ENCODE measurements around the gene TMEM143.
"Not testable (repeated sequence)": the region's sequence is repeated elsewhere in the genome, so short reads cannot be mapped to it uniquely, and the experiment has no call there.

The TMEM143 gene

DNA sequence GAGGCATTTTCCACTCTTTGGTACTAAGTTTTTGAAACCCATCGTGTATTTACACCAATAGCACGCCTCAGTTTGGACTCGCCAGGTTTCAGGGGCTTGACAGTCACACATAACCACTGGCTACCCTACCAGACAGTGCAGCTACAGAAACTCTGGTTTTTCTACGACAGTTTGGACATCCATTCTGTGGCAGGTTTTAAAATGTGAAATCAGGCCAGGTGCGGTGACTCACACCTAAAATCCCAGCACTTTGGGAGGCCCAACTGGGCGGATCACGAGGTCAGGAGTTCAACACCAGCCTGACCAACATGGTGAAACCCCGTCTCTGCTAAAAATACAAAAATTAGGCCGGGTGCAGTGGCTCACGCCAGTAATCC is 14.4 kb upstream of the TMEM143 start:
- POLR2A ChIA-PET (ENCODE audit: low non-redundant PET) = interaction anchor here (0.6 kb wide), 1 partner anchor 241 kb away, joined by 3 read pairs; the partner anchor contains the start of gene RPL18
- TF ChIP-seq, protein P1, sequence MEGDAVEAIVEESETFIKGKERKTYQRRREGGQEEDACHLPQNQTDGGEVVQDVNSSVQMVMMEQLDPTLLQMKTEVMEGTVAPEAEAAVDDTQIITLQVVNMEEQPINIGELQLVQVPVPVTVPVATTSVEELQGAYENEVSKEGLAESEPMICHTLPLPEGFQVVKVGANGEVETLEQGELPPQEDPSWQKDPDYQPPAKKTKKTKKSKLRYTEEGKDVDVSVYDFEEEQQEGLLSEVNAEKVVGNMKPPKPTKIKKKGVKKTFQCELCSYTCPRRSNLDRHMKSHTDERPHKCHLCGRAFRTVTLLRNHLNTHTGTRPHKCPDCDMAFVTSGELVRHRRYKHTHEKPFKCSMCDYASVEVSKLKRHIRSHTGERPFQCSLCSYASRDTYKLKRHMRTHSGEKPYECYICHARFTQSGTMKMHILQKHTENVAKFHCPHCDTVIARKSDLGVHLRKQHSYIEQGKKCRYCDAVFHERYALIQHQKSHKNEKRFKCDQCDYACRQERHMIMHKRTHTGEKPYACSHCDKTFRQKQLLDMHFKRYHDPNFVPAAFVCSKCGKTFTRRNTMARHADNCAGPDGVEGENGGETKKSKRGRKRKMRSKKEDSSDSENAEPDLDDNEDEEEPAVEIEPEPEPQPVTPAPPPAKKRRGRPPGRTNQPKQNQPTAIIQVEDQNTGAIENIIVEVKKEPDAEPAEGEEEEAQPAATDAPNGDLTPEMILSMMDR (conservative IDR thresholded peaks at IDR 0.05; ENCODE audit: low read depth) = no peak
- DNase-seq (ENCODE audit: low spot score) = no peak
- CTCF ChIA-PET = no interaction called here
- peak overlapping the region; percentile 57 for H3K27ac ChIP-seq

DNA sequence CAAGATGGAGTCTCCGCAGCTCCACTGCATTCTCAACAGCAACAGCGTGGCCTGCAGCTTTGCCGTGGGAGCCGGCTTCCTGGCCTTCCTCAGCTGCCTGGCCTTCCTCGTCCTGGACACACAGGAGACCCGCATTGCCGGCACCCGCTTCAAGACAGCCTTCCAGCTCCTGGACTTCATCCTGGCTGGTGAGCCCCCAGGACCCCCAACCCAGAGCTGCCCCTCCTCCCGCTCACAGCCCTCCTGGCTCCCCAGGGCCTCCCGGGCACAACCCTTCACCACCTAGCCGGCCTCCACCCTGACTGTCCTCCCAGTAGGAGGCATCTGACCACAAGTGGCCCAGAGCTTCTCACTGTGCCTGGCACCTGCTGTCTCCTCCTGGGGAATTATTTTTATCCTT is 9.8 kb upstream of the TMEM143 start:
- ChIA-PET CTCF (interaction anchor here (0.6 to 1.5 kb wide), 2 partner anchors 12 to 54 kb away, joined by 3 to 4 read pairs; no protein-coding TSS in a partner anchor), POLR2A (ENCODE audit: low non-redundant PET) (no interaction called here)
- TF ChIP-seq, protein P1 (conservative IDR thresholded peaks at IDR 0.05; ENCODE audit: low read depth) = no peak
- peak overlapping the region; percentile 41; the same call in 1 of the 2 replicates for H3K27ac ChIP-seq
- DNase-seq (ENCODE audit: low spot score) = no peak

DNA sequence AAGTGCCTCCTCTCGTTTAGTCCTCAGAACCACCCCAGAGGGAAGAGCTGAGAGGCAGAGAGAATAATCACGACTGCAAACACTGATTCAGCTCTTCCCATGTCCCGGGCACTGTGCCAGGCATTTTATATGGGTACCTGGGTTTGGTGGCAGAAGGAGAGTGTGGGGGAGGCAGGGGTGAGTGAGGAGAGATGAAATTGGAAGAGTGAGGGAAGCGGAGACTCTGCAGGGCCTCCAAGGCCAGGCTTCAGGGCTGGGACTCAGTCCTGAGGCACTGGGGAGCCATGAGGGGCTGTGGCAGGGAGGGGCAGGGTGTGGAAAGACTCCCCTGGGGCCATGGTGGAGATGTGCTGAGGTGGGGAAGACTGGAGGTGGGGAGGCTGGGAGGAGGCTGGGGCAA is 9.2 kb upstream of the TMEM143 start:
- H3K27ac ChIP-seq = peak overlapping the region; percentile 41
- ChIA-PET POLR2A (ENCODE audit: low non-redundant PET) (no interaction called here), CTCF (interaction anchor here (0.6 to 1.5 kb wide), 2 partner anchors 12 to 53 kb away, joined by 3 to 4 read pairs; no protein-coding TSS in a partner anchor)
- no peak for DNase-seq (ENCODE audit: low spot score)
- TF ChIP-seq, protein P1 (conservative IDR thresholded peaks at IDR 0.05; ENCODE audit: low read depth) = no peak

DNA sequence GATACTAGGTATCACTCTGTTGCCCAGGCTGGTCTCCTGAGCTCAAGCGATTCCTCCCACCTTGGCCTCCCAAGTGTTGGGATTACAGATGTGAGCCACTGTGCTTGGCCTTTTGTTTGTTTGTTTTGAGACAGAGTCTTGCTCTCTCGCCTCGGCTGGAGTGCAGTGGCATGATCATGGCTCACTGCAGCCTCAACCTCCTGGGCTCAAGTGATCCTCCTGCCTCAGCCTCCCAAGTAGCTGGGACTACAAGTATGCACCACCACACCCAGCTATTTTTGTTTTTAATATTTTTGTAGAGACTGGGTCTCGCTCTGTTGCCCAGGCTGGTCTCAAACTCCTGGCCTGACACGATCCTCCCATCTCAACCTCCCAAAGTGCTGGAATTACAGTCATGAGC is 8.0 kb upstream of the TMEM143 start:
- DNase-seq (ENCODE audit: low spot score); H3K27ac ChIP-seq; POLR2A ChIA-PET (ENCODE audit: low non-redundant PET); CTCF ChIA-PET: not testable (repeated sequence)

DNA sequence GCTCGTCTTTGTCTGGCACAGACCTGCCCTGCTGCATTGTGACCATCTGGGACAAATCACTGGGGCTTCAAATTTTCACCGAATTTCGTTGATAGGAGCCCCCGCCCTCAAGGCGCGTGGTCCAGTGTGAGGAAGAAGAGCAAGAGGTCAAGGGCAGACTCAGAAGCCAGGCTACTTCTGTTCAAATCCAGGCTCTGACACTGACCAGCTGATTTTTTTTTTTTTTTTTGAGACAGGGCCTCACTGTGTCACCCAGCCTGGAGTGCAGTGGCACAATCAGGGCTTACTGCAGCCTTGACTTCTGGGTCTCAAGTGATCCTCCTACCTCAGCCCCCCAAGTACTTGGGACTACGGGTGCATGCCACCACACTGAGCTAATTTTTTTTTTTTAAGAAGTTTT is 7.6 kb upstream of the TMEM143 start:
- no peak for DNase-seq (ENCODE audit: low spot score)
- POLR2A ChIA-PET (ENCODE audit: low non-redundant PET) = no interaction called here
- TF ChIP-seq, protein P1 (conservative IDR thresholded peaks at IDR 0.05; ENCODE audit: low read depth) = no peak
- H3K27ac ChIP-seq = 0 out of 2 replicates have a peak overlapping the region, but pooled peaks have one; percentile 3
- CTCF ChIA-PET = interaction anchor here (0.6 kb wide), 1 partner anchor 238 kb away, joined by 3 read pairs; no protein-coding TSS in a partner anchor

DNA sequence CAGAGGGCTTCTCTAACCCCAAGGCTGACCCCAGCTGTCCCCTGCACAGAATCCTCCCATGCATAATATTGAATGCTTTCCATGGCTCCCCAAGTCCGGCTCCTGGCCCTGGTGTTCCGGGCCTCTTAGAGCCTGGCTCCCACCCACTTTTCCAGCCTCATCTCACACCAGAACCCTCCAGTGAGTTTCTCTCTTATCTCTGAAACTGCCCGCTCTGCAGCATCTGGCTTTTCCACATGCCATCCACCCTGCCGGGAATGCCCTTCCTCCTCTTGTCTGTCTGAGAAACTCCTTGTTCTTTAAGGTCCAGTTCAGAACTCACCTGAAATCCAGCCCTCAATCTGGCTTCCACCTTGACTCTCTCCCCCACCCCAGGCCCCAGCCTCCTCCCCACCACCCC is 7.2 kb upstream of the TMEM143 start:
- POLR2A ChIA-PET (ENCODE audit: low non-redundant PET) = no interaction called here
- CTCF ChIA-PET = interaction anchor here (0.6 kb wide), 1 partner anchor 238 kb away, joined by 3 read pairs; no protein-coding TSS in a partner anchor
- TF ChIP-seq, protein P1 (conservative IDR thresholded peaks at IDR 0.05; ENCODE audit: low read depth) = no peak
- DNase-seq (ENCODE audit: low spot score) = no peak
- 0 out of 2 replicates have a peak overlapping the region, but pooled peaks have one; percentile 3 for H3K27ac ChIP-seq

DNA sequence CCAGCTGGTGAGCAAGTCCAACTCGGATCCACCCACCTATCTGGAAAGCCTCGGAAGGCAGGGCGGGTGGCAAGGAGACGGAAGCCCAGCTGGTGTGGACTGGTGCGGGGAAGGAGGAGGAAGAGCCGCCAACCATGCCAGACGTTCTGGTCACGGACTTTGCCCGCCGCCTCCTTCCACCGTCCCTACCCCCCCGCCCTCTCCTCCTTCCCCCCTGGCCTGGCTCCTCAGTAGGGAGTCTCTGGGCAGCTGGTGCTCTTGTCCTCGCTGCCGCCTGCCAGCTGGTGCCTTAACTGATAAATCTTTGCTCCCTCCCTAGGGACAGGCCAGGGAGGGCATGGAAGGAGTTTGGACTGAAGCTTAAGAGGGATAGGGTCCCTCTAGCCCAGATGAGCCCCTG is 5.2 kb upstream of the TMEM143 start:
- TF ChIP-seq, protein P1 (conservative IDR thresholded peaks at IDR 0.05; ENCODE audit: low read depth) = no peak
- H3K27ac ChIP-seq = peak overlapping the region; percentile 64
- DNase-seq (ENCODE audit: low spot score) = no peak
- CTCF ChIA-PET = interaction anchor here (0.9 kb wide), 1 partner anchor 31 kb away, joined by 3 read pairs; no protein-coding TSS in a partner anchor
- POLR2A ChIA-PET (ENCODE audit: low non-redundant PET) = no interaction called here

Data from RWPE1 (cell line).